Measurements from ENCODE around the gene IRGQ. TPM values are rescaled to one million over a fixed set of nuclear protein-coding genes. Genes with fewer than 3 reads are reported as not detected.

Gene IRGQ
- total RNA-seq, 1 experiment from 2014 or later: 24.1 TPM

DNA sequence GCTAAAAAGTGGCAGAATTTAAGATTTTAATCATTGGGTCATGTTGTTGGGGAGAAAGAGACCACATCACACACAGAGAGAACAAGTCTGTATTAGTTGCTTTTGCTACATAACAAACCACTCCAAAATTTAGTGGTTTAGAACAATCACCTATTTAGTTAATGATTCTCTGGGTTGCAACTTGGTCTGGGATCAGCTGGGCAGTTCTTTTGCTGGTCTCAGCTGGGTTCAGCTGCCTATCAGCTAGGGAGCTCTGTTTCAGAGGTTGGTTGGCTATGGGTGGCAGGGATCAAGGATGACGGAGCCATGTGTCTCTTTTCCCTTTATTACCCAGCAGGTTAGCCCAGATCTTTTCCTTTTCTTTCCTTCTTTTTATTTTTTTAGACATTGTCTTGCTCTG, 11.4 kb downstream of the IRGQ start:
- Histone ChIP-seq H2BK5ac (ENCODE audit: insufficient read length, low read length) (no peak overlapping the region), H4K20me1 (ENCODE audit: control insufficient read depth, insufficient read depth, insufficient read length) (no peaks in the 10 kb centered on the region), H2AFZ (ENCODE audit: low read length) (no peak overlapping the region), H4K91ac (ENCODE audit: insufficient read length, low read depth, low read length) (no peak overlapping the region), H4K5ac (ENCODE audit: insufficient read length, low read depth, low read length) (no peak overlapping the region), H2AK5ac (ENCODE audit: insufficient read length, low read length) (no peak overlapping the region), H3K79me2 (ENCODE audit: insufficient read depth, low read length) (no peaks in the 10 kb centered on the region), H3K23ac (ENCODE audit: insufficient read length, low read depth, low read length) (no peak overlapping the region), H3K79me1 (ENCODE audit: insufficient read depth, low read depth, low read length, poor library complexity, severe bottlenecking) (no peaks in the 10 kb centered on the region), H3K9ac (ENCODE audit: extremely low read depth, insufficient read length, low read length) (no peak overlapping the region), H3K18ac (ENCODE audit: insufficient read length, low read depth, low read length) (no peak overlapping the region), H3K14ac (ENCODE audit: insufficient read depth, low read length) (no peak overlapping the region), H3K9me3 (ENCODE audit: control insufficient read depth, low read depth, low read length) (no peaks in the 10 kb centered on the region), H2BK15ac (ENCODE audit: low read depth, low read length) (no peak overlapping the region), H2BK12ac (ENCODE audit: insufficient read length, low read depth, low read length) (no peak overlapping the region), H3K4me2 (ENCODE audit: insufficient read depth, insufficient read length, low read length) (no peak overlapping the region), H2BK120ac (ENCODE audit: low read depth, low read length, poor library complexity, severe bottlenecking) (no peak overlapping the region), H3K4ac (ENCODE audit: low read depth, low read length) (no peak overlapping the region), H3K27ac (ENCODE audit: insufficient read length, low read depth, low read length) (no peak overlapping the region), H3K56ac (ENCODE audit: insufficient read length, low read depth, low read length) (no peak overlapping the region), H3K27me3 (ENCODE audit: insufficient read depth, low read length) (no peaks in the 10 kb centered on the region), H3K23me2 (ENCODE audit: insufficient read length, low read depth, low read length, poor library complexity, severe bottlenecking) (peaks cover 5% of the 10 kb centered on the region), H3K4me1 (ENCODE audit: insufficient read depth, low read length) (no peaks in the 10 kb centered on the region), H4K8ac (replicated peaks; ENCODE audit: insufficient read length, low read depth, low read length) (no peak overlapping the region), H3T11ph (ENCODE audit: low read length) (no peak overlapping the region), H2BK20ac (ENCODE audit: low read depth, low read length, poor library complexity, severe bottlenecking) (no peak overlapping the region)
- H3K27me3 Mint-ChIP-seq (ENCODE audit: low read depth): no peaks in the 10 kb centered on the region
- no peak overlapping the region for H3K4me3 Mint-ChIP-seq
- no peak for TF ChIP-seq CTCF (conservative IDR thresholded peaks at IDR 0.05)
- H3K36me3 Mint-ChIP-seq (ENCODE audit: insufficient read depth in 1 of 3, low read depth in 3 of 3): peaks cover 2 to 22% (median 16%) of the 10 kb centered on the region in 3 experiments; a peak in 4 of 7 replicates
- H3K4me1 Mint-ChIP-seq: peaks cover 14 to 16% of the 10 kb centered on the region in 2 experiments
- DNase-seq: no peak
- H3K9me3 Mint-ChIP-seq: no peaks in the 10 kb centered on the region
- 0 out of 7 replicates have a peak overlapping the region, but pooled peaks of 1 of the 3 experiments have one; percentile 35 for H3K27ac Mint-ChIP-seq
- no CpG with 5 or more reads among the region's 1 CpG for WGBS (ENCODE audit: extremely low coverage, insufficient read length, low lambda C conversion rate)
